ENCODE results near the gene KCNQ2.

- TF ChIP-seq ZNF274 (IDR thresholded peaks at IDR 0.05; ENCODE audit: low read depth, low read length) (no peak), SUZ12 (IDR thresholded peaks at IDR 0.05; ENCODE audit: extremely low read depth, insufficient read depth, insufficient read length) (no peak), YY1 (IDR thresholded peaks at IDR 0.05; ENCODE audit: insufficient read depth, insufficient read length) (no peak)
Measured at GRCh38 chr20:63413323-63413722, 59.1 kb downstream of the KCNQ2 start.

Measured in NT2/D1 (cell line).